Subcutaneous preadipocyte (primary cell): ENCODE results near the gene PDGFRA. TPM values are rescaled to one million over a fixed set of nuclear protein-coding genes. Genes with fewer than 3 reads are reported as not detected.

Source experiments
- total RNA-seq: library from RNA; depleted of rRNA; stranded (reverse); fragments of >200 nt; gene quantifications from 2 replicates; pipeline ENCODE4 v1.2.3, GENCODE V29; 2012

The PDGFRA gene
- 254 and 317 TPM in 2 replicates for total RNA-seq

DNA sequence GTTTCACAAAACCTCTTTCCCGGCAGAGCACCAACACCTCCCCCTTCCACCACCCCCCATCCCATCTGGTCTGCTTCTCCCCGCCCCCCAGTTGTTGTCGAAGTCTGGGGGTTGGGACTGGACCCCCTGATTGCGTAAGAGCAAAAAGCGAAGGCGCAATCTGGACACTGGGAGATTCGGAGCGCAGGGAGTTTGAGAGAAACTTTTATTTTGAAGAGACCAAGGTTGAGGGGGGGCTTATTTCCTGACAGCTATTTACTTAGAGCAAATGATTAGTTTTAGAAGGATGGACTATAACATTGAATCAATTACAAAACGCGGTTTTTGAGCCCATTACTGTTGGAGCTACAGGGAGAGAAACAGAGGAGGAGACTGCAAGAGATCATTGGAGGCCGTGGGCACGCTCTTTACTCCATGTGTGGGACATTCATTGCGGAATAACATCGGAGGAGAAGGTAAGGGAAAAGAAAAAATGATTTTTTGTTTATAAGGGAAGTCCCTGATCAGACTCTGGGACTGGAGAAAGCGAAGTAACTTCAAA lies at the start of gene PDGFRA:
Gene PDGFRA (plus strand): TSS at position 333 of the 541 bp plus-strand sequence. CDS start 29,476 bp downstream, outside the sequence.

Other genes with a start within 250 kb of the PDGFRA start
- gene CHIC2, start 164.7 kb upstream of the PDGFRA start, total RNA-seq: 25.4 and 38.5 TPM in 2 replicates
- not detected in 2 replicates for gene GSX2, start 129.1 kb upstream of the PDGFRA start, total RNA-seq